Stimulated activated CD4-positive, alpha-beta T cell treated with anti-CD3 and anti-CD28 coated beads, Interleukin-15, amount 100 ng/mL, for 1 hour (primary cell): Measurements from ENCODE around the gene NOMO2.
"Not testable (repeated sequence)": the region's sequence is repeated elsewhere in the genome, so short reads cannot be mapped to it uniquely, and the experiment has no call there.

ENCODE experiments used
- DNase-seq, 2 donors: peaks; one replicate each; pipeline ENCODE4 v3.0.0-alpha.2; 2020; ENCODE audit warnings: low read depth in 1 of 2, low spot score in 1 of 2

NOMO2 gene

GRCh38 chr16:18575298-18575917 lies 13.5 kb upstream of the NOMO2 start:
- not testable (repeated sequence) for DNase-seq

GRCh38 chr16:18573887-18574286 lies 12.0 kb upstream of the NOMO2 start:
- not testable (repeated sequence) for DNase-seq

GRCh38 chr16:18572973-18573372 lies 11.1 kb upstream of the NOMO2 start:
- not testable (repeated sequence) for DNase-seq

- not testable (repeated sequence) for DNase-seq
Measured at GRCh38 chr16:18571307-18571850, 9.5 kb upstream of the NOMO2 start.

GRCh38 chr16:18570529-18571306 lies 8.8 kb upstream of the NOMO2 start:
- not testable (repeated sequence) for DNase-seq

- not testable (repeated sequence) for DNase-seq
Measured at GRCh38 chr16:18560416-18561220, 1.3 kb downstream of the NOMO2 start.

GRCh38 chr16:18553671-18554070 lies 8.2 kb downstream of the NOMO2 start:
- not testable (repeated sequence) for DNase-seq

- DNase-seq, result not testable (repeated sequence)
Measured at GRCh38 chr16:18547382-18547781, 14.5 kb downstream of the NOMO2 start.

GRCh38 chr16:18546853-18547252 lies 15.0 kb downstream of the NOMO2 start:
- DNase-seq, result not testable (repeated sequence)

- not testable (repeated sequence) for DNase-seq
Measured at GRCh38 chr16:18544232-18545081, 17.4 kb downstream of the NOMO2 start.

GRCh38 chr16:18541912-18542311 lies 20.0 kb downstream of the NOMO2 start:
- DNase-seq, result not testable (repeated sequence)

GRCh38 chr16:18537004-18537403 lies 24.9 kb downstream of the NOMO2 start:
- DNase-seq, result not testable (repeated sequence)

- DNase-seq, result not testable (repeated sequence)
Measured at GRCh38 chr16:18535519-18536168, 26.3 kb downstream of the NOMO2 start.

GRCh38 chr16:18534308-18534707 lies 27.6 kb downstream of the NOMO2 start:
- not testable (repeated sequence) for DNase-seq

- not testable (repeated sequence) for DNase-seq
Measured at GRCh38 chr16:18531323-18531722, 30.6 kb downstream of the NOMO2 start.

GRCh38 chr16:18530329-18530728 lies 31.6 kb downstream of the NOMO2 start:
- not testable (repeated sequence) for DNase-seq

GRCh38 chr16:18526547-18526946 lies 35.4 kb downstream of the NOMO2 start:
- DNase-seq, result not testable (repeated sequence)

GRCh38 chr16:18525882-18526482 lies 35.9 kb downstream of the NOMO2 start:
- DNase-seq, result not testable (repeated sequence)

GRCh38 chr16:18522637-18523036 lies 39.3 kb downstream of the NOMO2 start:
- not testable (repeated sequence) for DNase-seq
